Cardiac ventricle fibroblast (primary cell): ENCODE data around the gene PSMC4. TPM values are rescaled to one million over a fixed set of nuclear protein-coding genes. Genes with fewer than 3 reads are reported as not detected.

Experiments used
- total RNA-seq: library from RNA; depleted of rRNA; stranded (reverse); fragments of >200 nt; gene quantifications from 2 replicates; pipeline ENCODE4 v1.2.3, GENCODE V29; 2015

Gene PSMC4
- total RNA-seq, result 60.5 and 65.0 TPM in 2 replicates

DNA sequence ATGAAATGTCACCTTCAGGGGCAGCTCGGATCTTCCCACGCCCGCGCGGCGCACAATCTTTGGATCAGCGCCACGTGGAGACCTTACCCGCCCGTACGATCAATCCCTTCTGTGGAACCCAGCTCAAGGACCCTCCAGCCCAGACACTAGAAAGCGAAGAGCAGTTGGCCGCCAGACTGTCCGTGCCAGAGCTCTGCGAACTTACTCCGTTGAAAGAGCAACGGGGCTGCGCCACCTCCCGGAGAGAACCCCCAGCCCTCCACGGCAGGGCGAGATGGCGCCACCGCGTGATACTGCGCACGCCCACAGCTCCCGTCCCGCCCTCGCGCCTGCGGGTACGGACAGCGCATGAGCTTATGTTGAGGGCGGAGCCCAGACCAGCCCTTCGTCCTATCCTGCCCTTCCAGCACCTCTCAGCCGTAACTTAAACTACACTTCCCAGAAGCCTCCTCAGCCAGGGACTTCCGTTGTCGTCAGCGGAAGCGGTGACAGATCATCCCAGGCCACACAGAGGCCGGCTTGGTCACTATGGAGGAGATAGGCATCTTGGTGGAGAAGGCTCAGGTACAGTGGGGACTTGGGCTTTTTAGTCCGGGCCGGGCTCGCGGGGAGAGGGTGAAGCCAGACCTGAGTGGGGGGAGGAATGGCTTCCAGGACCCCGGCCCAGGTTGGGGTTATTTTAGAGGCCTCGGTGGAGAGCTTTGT is at the start of gene PSMC4:
TSS of gene PSMC4 (plus strand) at position 491 of the 705 bp plus-strand sequence. CDS start at position 529, 38 bp downstream.

DNA sequence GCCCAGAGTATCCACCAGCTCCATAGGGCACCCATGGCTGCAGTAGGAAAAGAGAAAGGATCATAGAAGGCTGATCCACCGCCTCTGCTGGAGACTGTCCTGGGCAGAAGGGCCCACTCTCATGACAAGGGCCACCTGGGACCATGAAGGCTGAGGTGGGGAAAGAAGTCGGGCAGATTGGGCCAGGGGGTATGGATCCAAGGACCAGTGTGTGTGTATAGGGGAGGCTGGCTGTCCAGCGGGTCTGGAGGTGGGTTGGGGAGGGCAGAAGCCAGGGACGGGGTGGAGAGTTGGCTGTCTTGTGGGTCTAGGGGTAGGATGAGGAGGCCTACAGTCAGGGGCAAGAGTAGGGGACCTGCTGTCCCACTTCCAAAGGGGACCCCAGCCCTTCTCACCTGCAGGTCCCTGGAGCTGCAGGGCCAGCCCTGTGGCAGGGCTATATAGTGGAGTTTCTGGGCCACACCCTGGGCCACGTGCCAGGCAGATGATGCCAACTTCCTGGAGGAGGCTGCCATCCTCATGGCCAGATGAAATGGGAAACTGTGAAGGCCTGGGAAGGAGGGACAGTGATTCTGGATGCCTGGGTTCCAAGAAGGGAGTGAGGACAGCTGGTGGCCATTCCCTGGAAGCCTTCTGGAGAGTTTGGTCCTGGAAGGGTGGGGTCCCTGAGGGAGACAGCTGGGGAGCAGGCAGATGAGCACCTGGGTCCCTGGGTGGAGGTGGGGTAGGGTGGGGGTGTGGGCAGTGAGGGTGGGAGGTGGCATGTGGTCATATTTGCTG is 36.2 kb upstream of the PSMC4 start, which contains the start of gene FCGBP:
TSS of gene FCGBP (minus strand) at position 51 of the 780 bp plus-strand sequence.

DNA sequence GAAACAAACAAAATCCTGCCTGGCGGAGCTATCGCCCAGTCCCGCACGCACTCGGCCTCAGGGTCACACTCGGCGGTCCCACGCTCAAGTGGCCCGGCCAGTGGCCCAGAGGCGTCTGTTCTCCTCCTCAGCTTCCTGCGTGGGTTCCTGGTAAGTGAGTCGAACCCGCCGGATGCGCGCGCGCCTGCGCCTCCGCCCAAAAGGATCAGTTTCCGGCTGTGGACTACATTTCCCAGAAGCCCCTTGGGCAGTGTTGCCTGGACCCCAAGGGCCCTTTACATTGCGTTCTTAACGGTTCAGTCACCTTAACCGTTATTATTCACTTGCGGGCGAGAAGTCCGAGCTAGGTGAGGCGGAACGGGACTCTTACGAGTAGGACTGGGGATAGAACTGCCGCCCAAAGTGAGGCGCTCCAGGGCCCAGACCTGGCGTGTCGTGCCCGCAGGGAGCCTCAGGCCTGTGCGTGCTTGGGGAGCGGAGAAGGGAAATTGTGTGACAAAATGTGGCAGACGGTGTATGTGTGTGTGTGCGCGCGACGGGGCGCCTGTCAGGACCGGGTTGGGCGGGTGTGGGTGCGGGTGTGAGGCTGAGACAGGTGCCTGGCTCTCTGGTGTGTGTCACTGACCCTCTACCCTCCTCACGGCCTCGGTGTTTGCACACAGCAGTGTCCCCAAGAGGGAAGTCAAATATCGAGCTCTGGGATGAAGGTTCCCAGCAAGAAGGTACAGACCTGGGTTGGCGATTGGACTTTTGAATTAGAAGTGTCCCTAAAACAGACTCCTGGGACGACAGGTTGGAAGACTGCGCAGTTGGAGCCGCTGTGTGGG is 26.1 kb downstream of the PSMC4 start, which contains the start of gene ZNF546:
TSS of gene ZNF546 (plus strand) at position 250 of the 827 bp plus-strand sequence. CDS start 1,267 bp downstream, outside the sequence.

Other genes starting within 250 kb of the PSMC4 start
- not detected in 2 replicates for gene CLC, start 233.1 kb upstream of the PSMC4 start, total RNA-seq
- gene LEUTX, start 192.3 kb upstream of the PSMC4 start, total RNA-seq, result not detected in 2 replicates
- gene DYRK1B, start 137.0 kb upstream of the PSMC4 start, total RNA-seq, result 12.7 and 13.0 TPM in 2 replicates
- 124 and 129 TPM in 2 replicates for gene FBL, start 124.8 kb upstream of the PSMC4 start, total RNA-seq
- gene FCGBP, start 36.5 kb upstream of the PSMC4 start, total RNA-seq, result 4.6 and 4.9 TPM in 2 replicates
- 3.2 and 9.4 TPM in 2 replicates for gene ZNF546, start 25.9 kb downstream of the PSMC4 start, total RNA-seq
- 5.6 and 12.3 TPM in 2 replicates for gene ZNF780B, start 85.1 kb downstream of the PSMC4 start, total RNA-seq
- gene ZNF780A, start 119.8 kb downstream of the PSMC4 start, total RNA-seq, result 9.7 and 19.2 TPM in 2 replicates
- gene MAP3K10, start 220.3 kb downstream of the PSMC4 start, total RNA-seq, result 2.8 and 5.2 TPM in 2 replicates
- not detected in 2 replicates for gene TTC9B, start 247.2 kb downstream of the PSMC4 start, total RNA-seq